K562 (cell line): ENCODE data around the gene BMP2K. TPM values are rescaled to one million over a fixed set of nuclear protein-coding genes. Genes with fewer than 3 reads are reported as not detected.
A peak's percentile ranks its signal among the peaks of the same experiment; 100 is the strongest.

Source experiments
- DACH1 ChIP-seq: fragments of 450-650 bp; IDR thresholded peaks from 2 replicates; pipeline ENCODE4 v1.6.1; 2018; ENCODE audit not compliant: partially characterized antibody
- ELF2 ChIP-seq: fragments of 250-450 bp; sonication (Bioruptor Pico); IDR thresholded peaks from 2 replicates; pipeline ENCODE4 v1.5.0; 2021; ENCODE audit warnings: mild to moderate bottlenecking
- FOXK2 ChIP-seq, 2 experiments: fragments of 450-650 bp; IDR thresholded peaks in 1 of 2; conservative IDR thresholded peaks in 1 of 2; 2 replicates each; pipeline ENCODE4 v1.6.1; 2016; ENCODE audit warnings: low read depth in 2 of 2, mild to moderate bottlenecking in 1 of 2
- IRF2 ChIP-seq: sonication (generic); formaldehyde crosslinking; IDR thresholded peaks from 2 replicates; pipeline ENCODE4 v1.8.1; 2022; ENCODE audit warnings: mild to moderate bottlenecking, missing genetic modification reagents
- OTX1 ChIP-seq: fragments of 450-650 bp; formaldehyde crosslinking; IDR thresholded peaks from 2 replicates; pipeline ENCODE4 v1.4.0; 2022; ENCODE audit warnings: mild to moderate bottlenecking
- PTTG1 ChIP-seq: fragments of 450-650 bp; IDR thresholded peaks from 2 replicates; pipeline ENCODE4 v1.6.1; 2016; ENCODE audit warnings: low read depth, mild to moderate bottlenecking, missing genetic modification characterization, missing compliant biosample characterization
- SRSF9 ChIP-seq: fragments of 200-400 bp; formaldehyde crosslinking; IDR thresholded peaks from 2 replicates; pipeline ENCODE4 v1.6.1; 2017; ENCODE audit warnings: low read depth, low read length, borderline replicate concordance
- ZNF124 ChIP-seq: sonication (generic); formaldehyde crosslinking; IDR thresholded peaks from 2 replicates; pipeline ENCODE4 v1.8.1; 2022; ENCODE audit warnings: missing genetic modification reagents
- ZNF274 ChIP-seq: IDR thresholded peaks from 2 replicates; pipeline ENCODE4 v1.6.1; 2011; ENCODE audit warnings: low read depth, mild to moderate bottlenecking, low read length, moderate library complexity, borderline replicate concordance
- polyA plus RNA-seq, 8 experiments: library from polyadenylated mRNA; depleted of rRNA in 4 of 8; stranded (reverse) in 5 of 8; unstranded in 3 of 8; fragments of >200 nt; fragmentation: Nextera tagmentation in 2 of 8; fragmentation: Illumina TruSeq in 1 of 8; extraction: Ambion mirVana in 2 of 8; extraction: Trizol in 1 of 8; gene quantifications; 2 replicates each; pipeline versions ENCODE4 v1.2.1 to v1.2.3, GENCODE V29; 2011 to 2014; ENCODE audit warnings: inconsistent platforms in 1 of 8, missing spikeins in 1 of 8
- total RNA-seq, 7 experiments: library from RNA; depleted of rRNA in 6 of 7; stranded (reverse); fragments of >200 nt in 6 of 7; fragmentation: Illumina TruSeq in 2 of 7; extraction: Trizol in 2 of 7; gene quantifications; 2 replicates each; pipeline versions ENCODE4 v1.2.1 to v1.2.3, GENCODE V29; 2011 to 2021; ENCODE audit warnings: low replicate concordance in 1 of 7
- TF ChIP-seq, protein P1 (sequence below), 2 experiments: fragments of 450-650 bp; IDR thresholded peaks; 2 replicates each; pipeline ENCODE4 v1.6.1; 2016; ENCODE audit warnings: mild to moderate bottlenecking in 2 of 2, borderline replicate concordance in 1 of 2, low read depth in 1 of 2, moderate library complexity in 1 of 2
- TF ChIP-seq, protein P2 (sequence below): fragments of 250-450 bp; sonication (Bioruptor Pico); IDR thresholded peaks from 2 replicates; pipeline ENCODE4 v1.4.0; 2020; ENCODE audit warnings: mild to moderate bottlenecking, moderate library complexity
- TF ChIP-seq, protein P3 (sequence below): sonication (generic); IDR thresholded peaks from 2 replicates; pipeline ENCODE4 v1.6.1; 2016
- TF ChIP-seq, protein P4 (sequence below), 2 experiments: fragments of 250-450 bp in 1 of 2; fragments of 450-650 bp in 1 of 2; sonication (Bioruptor Pico) in 1 of 2; IDR thresholded peaks; 2 replicates each; pipeline versions ENCODE4 v1.6.1 to v1.8.0; 2016 to 2021; ENCODE audit warnings: mild to moderate bottlenecking in 2 of 2, moderate library complexity in 2 of 2, missing compliant biosample characterization in 1 of 2, missing genetic modification characterization in 1 of 2

BMP2K gene
- total and polyA plus RNA-seq, 9 of the 15 experiments (the other 6 are each of a cell fraction or from before 2014, with no cell fraction given), result 17.0 to 217 (median 104) TPM

DNA sequence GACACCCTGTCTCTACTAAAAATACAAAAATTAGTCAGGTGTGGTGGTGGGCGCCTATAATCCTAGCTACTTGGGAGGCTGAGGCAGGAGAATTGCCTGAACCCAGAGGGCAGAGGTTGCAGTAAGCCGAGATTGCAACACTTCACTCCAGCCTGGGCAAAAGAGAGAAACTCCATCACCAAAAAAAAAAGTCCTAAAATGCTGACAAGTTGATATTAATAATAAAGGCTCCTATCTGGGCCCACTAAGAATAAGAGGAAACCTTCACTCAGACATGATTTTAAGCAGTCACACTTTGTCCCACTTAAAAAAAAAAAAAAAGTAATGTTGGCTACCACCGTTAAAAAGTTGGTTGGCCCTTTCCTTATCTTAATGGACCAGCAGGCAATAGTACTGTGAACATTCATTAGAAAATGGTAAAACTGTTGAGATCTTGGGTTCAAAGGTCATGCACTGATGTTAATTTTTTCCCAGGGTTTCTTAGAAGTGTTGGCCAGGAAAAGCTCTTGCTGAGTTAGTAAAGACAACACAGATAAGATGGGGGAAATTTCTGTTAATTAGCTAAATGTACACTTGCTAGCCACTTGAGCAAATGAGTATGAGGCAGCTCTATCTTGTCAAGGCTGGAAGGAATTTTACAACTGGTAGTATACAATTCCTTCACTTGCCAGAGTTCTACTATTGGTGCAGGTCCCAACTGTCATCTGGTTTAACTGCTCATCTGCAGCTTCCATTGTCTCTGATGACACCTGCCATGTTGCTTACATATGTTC lies 43.6 kb upstream of the BMP2K start (continued):
- TF ChIP-seq, protein P1, sequence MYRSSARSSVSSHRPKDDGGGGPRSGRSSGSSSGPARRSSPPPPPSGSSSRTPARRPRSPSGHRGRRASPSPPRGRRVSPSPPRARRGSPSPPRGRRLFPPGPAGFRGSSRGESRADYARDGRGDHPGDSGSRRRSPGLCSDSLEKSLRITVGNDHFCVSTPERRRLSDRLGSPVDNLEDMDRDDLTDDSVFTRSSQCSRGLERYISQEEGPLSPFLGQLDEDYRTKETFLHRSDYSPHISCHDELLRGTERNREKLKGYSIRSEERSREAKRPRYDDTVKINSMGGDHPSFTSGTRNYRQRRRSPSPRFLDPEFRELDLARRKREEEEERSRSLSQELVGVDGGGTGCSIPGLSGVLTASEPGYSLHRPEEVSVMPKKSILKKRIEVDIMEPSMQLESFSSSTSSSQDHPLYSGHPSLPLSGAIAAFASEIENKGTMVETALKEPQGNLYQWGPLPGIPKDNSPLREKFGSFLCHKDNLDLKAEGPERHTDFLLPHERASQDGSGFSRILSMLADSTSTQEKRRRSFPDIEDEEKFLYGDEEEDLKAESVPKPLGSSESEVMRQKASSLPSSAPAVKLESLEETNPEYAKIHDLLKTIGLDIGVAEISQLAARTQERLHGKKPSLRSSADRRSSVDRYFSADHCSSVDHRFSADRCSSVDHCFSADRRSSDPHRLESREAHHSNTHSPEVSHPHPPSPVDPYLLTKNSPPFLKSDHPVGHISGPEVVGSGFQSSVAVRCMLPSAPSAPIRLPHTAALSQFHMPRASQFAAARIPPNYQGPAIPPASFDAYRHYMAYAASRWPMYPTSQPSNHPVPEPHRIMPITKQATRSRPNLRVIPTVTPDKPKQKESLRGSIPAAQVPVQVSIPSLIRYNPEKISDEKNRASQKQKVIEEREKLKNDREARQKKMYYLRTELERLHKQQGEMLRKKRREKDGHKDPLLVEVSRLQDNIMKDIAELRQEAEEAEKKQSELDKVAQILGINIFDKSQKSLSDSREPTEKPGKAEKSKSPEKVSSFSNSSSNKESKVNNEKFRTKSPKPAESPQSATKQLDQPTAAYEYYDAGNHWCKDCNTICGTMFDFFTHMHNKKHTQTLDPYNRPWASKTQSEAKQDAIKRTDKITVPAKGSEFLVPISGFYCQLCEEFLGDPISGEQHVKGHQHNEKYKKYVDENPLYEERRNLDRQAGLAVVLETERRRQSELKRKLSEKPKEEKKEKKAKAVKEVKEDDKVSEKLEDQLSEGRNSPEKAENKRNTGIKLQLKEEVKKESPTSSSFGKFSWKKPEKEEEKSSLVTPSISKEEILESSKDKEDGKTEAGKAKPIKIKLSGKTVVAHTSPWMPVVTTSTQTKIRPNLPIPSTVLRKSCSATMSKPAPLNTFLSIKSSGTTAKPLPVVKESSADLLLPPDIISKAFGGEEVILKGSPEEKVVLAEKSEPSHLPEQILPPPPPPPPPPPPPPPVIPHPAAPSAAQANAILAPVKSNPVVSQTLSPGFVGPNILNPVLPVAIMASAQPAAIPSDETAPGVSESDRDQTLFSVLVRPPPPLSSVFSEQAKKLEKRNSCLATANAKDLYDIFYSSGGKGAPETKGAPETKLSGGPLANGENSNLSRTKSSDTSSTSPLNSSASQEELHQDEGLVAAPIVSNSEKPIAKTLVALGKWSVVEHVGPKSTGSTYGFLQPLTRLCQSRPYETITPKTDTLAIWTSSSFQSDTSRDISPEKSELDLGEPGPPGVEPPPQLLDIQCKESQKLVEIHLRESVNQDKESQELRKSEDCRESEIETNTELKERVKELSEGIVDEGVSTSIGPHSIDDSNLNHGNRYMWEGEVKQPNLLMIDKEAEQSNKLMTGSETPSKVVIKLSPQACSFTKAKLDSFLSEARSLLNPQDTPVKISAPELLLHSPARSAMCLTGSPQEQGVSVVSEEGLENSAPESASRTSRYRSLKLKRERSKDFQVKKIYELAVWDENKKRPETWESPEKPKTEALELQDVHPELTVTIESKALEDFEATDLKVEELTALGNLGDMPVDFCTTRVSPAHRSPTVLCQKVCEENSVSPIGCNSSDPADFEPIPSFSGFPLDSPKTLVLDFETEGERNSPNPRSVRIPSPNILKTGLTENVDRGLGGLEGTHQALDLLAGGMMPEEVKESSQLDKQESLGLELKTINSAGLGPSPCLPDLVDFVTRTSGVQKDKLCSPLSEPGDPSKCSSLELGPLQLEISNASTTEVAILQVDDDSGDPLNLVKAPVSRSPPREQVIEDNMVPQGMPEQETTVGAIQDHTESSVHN (IDR thresholded peaks at IDR 0.05; ENCODE audit: borderline replicate concordance in 1 of 2, low read depth in 1 of 2), result no peak; a peak in 1 of 4 replicates
- TF ChIP-seq ZNF124 (CRISPR knock-in tag) (no peak), IRF2 (CRISPR knock-in tag) (no peak), ZNF274 (no peak), FOXK2 (conservative IDR thresholded peaks at IDR 0.05 in 1 of 2, IDR thresholded peaks at IDR 0.05 in 1 of 2; ENCODE audit: low read depth in 2 of 2) (peak; percentile 74 to 77; a peak in 3 of 4 replicates), OTX1 (peak; percentile 3; the same call in 1 of the 2 replicates), SRSF9 (no peak), ELF2 (CRISPR knock-in tag) (no peak), DACH1 (peak; percentile 98), PTTG1 (tag) (no peak)
- TF ChIP-seq, protein P2, sequence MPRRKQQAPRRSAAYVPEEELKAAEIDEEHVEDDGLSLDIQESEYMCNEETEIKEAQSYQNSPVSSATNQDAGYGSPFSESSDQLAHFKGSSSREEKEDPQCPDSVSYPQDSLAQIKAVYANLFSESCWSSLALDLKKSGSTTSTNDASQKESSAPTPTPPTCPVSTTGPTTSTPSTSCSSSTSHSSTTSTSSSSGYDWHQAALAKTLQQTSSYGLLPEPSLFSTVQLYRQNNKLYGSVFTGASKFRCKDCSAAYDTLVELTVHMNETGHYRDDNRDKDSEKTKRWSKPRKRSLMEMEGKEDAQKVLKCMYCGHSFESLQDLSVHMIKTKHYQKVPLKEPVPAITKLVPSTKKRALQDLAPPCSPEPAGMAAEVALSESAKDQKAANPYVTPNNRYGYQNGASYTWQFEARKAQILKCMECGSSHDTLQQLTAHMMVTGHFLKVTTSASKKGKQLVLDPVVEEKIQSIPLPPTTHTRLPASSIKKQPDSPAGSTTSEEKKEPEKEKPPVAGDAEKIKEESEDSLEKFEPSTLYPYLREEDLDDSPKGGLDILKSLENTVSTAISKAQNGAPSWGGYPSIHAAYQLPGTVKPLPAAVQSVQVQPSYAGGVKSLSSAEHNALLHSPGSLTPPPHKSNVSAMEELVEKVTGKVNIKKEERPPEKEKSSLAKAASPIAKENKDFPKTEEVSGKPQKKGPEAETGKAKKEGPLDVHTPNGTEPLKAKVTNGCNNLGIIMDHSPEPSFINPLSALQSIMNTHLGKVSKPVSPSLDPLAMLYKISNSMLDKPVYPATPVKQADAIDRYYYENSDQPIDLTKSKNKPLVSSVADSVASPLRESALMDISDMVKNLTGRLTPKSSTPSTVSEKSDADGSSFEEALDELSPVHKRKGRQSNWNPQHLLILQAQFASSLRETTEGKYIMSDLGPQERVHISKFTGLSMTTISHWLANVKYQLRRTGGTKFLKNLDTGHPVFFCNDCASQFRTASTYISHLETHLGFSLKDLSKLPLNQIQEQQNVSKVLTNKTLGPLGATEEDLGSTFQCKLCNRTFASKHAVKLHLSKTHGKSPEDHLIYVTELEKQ (CRISPR knock-in tag), result no peak
- TF ChIP-seq, protein P3, sequence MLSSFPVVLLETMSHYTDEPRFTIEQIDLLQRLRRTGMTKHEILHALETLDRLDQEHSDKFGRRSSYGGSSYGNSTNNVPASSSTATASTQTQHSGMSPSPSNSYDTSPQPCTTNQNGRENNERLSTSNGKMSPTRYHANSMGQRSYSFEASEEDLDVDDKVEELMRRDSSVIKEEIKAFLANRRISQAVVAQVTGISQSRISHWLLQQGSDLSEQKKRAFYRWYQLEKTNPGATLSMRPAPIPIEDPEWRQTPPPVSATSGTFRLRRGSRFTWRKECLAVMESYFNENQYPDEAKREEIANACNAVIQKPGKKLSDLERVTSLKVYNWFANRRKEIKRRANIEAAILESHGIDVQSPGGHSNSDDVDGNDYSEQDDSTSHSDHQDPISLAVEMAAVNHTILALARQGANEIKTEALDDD, result peak; percentile 92
- TF ChIP-seq, protein P4, sequence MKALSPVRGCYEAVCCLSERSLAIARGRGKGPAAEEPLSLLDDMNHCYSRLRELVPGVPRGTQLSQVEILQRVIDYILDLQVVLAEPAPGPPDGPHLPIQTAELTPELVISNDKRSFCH (CRISPR knock-in tag; IDR thresholded peaks at IDR 0.05), result no peak
- TF ChIP-seq, protein P4 (tag; IDR thresholded peaks at IDR 0.05), result peak; percentile 83
